GM12878 (cell line): Measurements from ENCODE around the gene PLXNA2.

ENCODE experiments used
- EP300 ChIP-seq, 2 experiments: fragments of 150-350 bp in 1 of 2; IDR thresholded peaks; 2 replicates each; pipeline ENCODE4 v1.6.1; 2011 to 2012; ENCODE audit warnings: low read depth in 2 of 2, low read length in 2 of 2, borderline replicate concordance in 1 of 2, improper control_type of control experiment in 1 of 2, inconsistent platforms in 1 of 2; ENCODE audit not compliant: control insufficient read depth in 1 of 2
- RAD21 ChIP-seq: IDR thresholded peaks from 2 replicates; pipeline ENCODE4 v1.6.1; 2011; ENCODE audit warnings: mild to moderate bottlenecking, low read depth, low read length, moderate library complexity; ENCODE audit not compliant: insufficient read depth
- TF ChIP-seq, protein P1 (sequence below), 3 experiments: IDR thresholded peaks in 2 of 3; conservative IDR thresholded peaks in 1 of 3; 2 replicates each; pipeline ENCODE4 v1.5.1; 2011; ENCODE audit warnings: low read depth in 3 of 3, low read length in 3 of 3, mild to moderate bottlenecking in 3 of 3, control low read depth in 2 of 3, moderate library complexity in 2 of 3, inconsistent platforms in 1 of 3, mixed read lengths in 1 of 3; ENCODE audit not compliant: control insufficient read depth in 2 of 3, insufficient read depth in 1 of 3; ENCODE audit errors: extremely low read depth in 1 of 3

GRCh38 chr1:208251015-208251414 is 6.8 kb upstream of the PLXNA2 start:
- TF ChIP-seq, protein P1, sequence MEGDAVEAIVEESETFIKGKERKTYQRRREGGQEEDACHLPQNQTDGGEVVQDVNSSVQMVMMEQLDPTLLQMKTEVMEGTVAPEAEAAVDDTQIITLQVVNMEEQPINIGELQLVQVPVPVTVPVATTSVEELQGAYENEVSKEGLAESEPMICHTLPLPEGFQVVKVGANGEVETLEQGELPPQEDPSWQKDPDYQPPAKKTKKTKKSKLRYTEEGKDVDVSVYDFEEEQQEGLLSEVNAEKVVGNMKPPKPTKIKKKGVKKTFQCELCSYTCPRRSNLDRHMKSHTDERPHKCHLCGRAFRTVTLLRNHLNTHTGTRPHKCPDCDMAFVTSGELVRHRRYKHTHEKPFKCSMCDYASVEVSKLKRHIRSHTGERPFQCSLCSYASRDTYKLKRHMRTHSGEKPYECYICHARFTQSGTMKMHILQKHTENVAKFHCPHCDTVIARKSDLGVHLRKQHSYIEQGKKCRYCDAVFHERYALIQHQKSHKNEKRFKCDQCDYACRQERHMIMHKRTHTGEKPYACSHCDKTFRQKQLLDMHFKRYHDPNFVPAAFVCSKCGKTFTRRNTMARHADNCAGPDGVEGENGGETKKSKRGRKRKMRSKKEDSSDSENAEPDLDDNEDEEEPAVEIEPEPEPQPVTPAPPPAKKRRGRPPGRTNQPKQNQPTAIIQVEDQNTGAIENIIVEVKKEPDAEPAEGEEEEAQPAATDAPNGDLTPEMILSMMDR (IDR thresholded peaks at IDR 0.05 in 2 of 3, conservative IDR thresholded peaks at IDR 0.05 in 1 of 3; ENCODE audit: control insufficient read depth in 2 of 3, extremely low read depth in 1 of 3, insufficient read depth in 1 of 3, low read depth in 3 of 3, low read length in 3 of 3): no peak
- no peak for TF ChIP-seq EP300 (IDR thresholded peaks at IDR 0.05; ENCODE audit: borderline replicate concordance in 1 of 2, control insufficient read depth in 1 of 2, low read depth in 2 of 2, low read length in 2 of 2)
- no peak for TF ChIP-seq RAD21
